ENCODE data around the gene C1orf226.

The C1orf226 gene

GRCh38 chr1:162366149-162366548 is 15.4 kb upstream of the C1orf226 start:
- DNase-seq: no peak

- DNase-seq: no peak
These were observed 14.9 kb upstream of the C1orf226 start for GRCh38 chr1:162366671-162367070.

GRCh38 chr1:162367073-162367472 is 14.5 kb upstream of the C1orf226 start:
- no peak for DNase-seq

- no peak for DNase-seq
These were observed 13.8 kb upstream of the C1orf226 start for GRCh38 chr1:162367772-162368171.

GRCh38 chr1:162368451-162368850 is 13.1 kb upstream of the C1orf226 start:
- no peak for DNase-seq

GRCh38 chr1:162369571-162369970 is 12.0 kb upstream of the C1orf226 start:
- DNase-seq: no peak

- DNase-seq: no peak
These were observed 11.4 kb upstream of the C1orf226 start for GRCh38 chr1:162370161-162370560.

GRCh38 chr1:162370721-162371120 is 10.8 kb upstream of the C1orf226 start:
- no peak for DNase-seq

GRCh38 chr1:162371611-162372010 is 9.9 kb upstream of the C1orf226 start:
- no peak for DNase-seq

- no peak for DNase-seq
These were observed 9.1 kb upstream of the C1orf226 start for GRCh38 chr1:162372159-162373071.

GRCh38 chr1:162373072-162373427 is 8.5 kb upstream of the C1orf226 start:
- DNase-seq: no peak

- no peak for DNase-seq
These were observed 7.8 kb upstream of the C1orf226 start for GRCh38 chr1:162373541-162374260.

GRCh38 chr1:162374406-162374805 is 7.1 kb upstream of the C1orf226 start:
- DNase-seq: no peak

GRCh38 chr1:162375463-162375862 is 6.1 kb upstream of the C1orf226 start:
- DNase-seq: no peak

- DNase-seq: no peak
These were observed 4.8 kb upstream of the C1orf226 start, which contains the start of gene SPATA46 for GRCh38 chr1:162376691-162377090. Gene SPATA46 (minus strand): TSS chr1:162376854. CDS start chr1:162376790, 64 bp downstream.

GRCh38 chr1:162380061-162380846 is 1.3 kb upstream of the C1orf226 start:
- no peak for DNase-seq

- DNase-seq: no peak
These were observed 618 bp downstream of the C1orf226 start for GRCh38 chr1:162381941-162382750.

- DNase-seq: no peak
These were observed 1.6 kb downstream of the C1orf226 start for GRCh38 chr1:162383091-162383490.

GRCh38 chr1:162383516-162383915 is 2.0 kb downstream of the C1orf226 start:
- DNase-seq: no peak

GRCh38 chr1:162384116-162384515 is 2.6 kb downstream of the C1orf226 start:
- no peak for DNase-seq

- DNase-seq: no peak
These were observed 3.2 kb downstream of the C1orf226 start for GRCh38 chr1:162384601-162385279.

- DNase-seq: no peak
These were observed 3.7 kb downstream of the C1orf226 start for GRCh38 chr1:162385280-162385623.

Data from suppressor macrophage treated with lipopolysaccharide for 1 hour (primary cell).